Right lobe of liver (tissue), 4 donors: ENCODE data around the gene MACROD2.

ENCODE experiments used
- CTCF ChIP-seq, 4 donors: fragments of 200-600 bp in 3 of 4; fragments of 450-650 bp in 1 of 4; IDR thresholded peaks; one replicate each; pipeline versions ENCODE4 v1.5.1 to v1.8.0; 2016 to 2022; ENCODE audit warnings: antibody characterized with exemption in 4 of 4, mild to moderate bottlenecking in 2 of 4
- POLR2A ChIP-seq: fragments of 450-650 bp; IDR thresholded peaks from one replicate; pipeline ENCODE4 v1.6.1; 2017; ENCODE audit warnings: antibody characterized with exemption, mild to moderate bottlenecking
- donor health status: DM: no; HTN: no; CAD: no.
- donor health status: DM: no; HTN: no; CAD: no.
- donor health status: DM: no; HTN: yes; CAD: no.

GRCh38 chr20:14062171-14062570 lies 66.9 kb downstream of the MACROD2 start:
- TF ChIP-seq CTCF (IDR thresholded peaks at IDR 0.05) (no peak), POLR2A (no peak)
